ENCODE data around the gene ARID1B. TPM values are rescaled to one million over a fixed set of nuclear protein-coding genes. Genes with fewer than 3 reads are reported as not detected.

The ARID1B gene
- total RNA-seq, 1 donor from 2014 or later = 62.1 TPM

- Mint-ChIP-seq H3K27me3 (ENCODE audit: insufficient read depth, low read depth) (no peaks in the 10 kb centered on the region), H3K9me3 (no peaks in the 10 kb centered on the region), H3K4me3 (no peak overlapping the region), H3K27ac (no peak overlapping the region), H3K4me1 (peaks cover 10% of the 10 kb centered on the region), H3K36me3 (peaks cover 10% of the 10 kb centered on the region)
- Histone ChIP-seq H3K9ac (no peak overlapping the region), H3K4me2 (no peak overlapping the region), H3K36me3 (no peaks in the 10 kb centered on the region), H3K27me3 (no peaks in the 10 kb centered on the region), H3K79me2 (ENCODE audit: low read depth) (no peaks in the 10 kb centered on the region), H3K27ac (no peak overlapping the region), H3K4me1 (peaks cover 20% of the 10 kb centered on the region), H3K9me3 (ENCODE audit: low read depth) (no peaks in the 10 kb centered on the region), H3K4me3 (no peak overlapping the region), H4K20me1 (ENCODE audit: low read depth) (peaks cover 8% of the 10 kb centered on the region), H2AFZ (replicated peaks) (no peak overlapping the region), H3F3A (ENCODE audit: low read depth) (peaks cover 13% of the 10 kb centered on the region)
- no peak for TF ChIP-seq CTCF (IDR thresholded peaks at IDR 0.05)
- no peak for TF ChIP-seq EZH2 (IDR thresholded peaks at IDR 0.05)
- no peak for TF ChIP-seq EZH2phosphoT487 (IDR thresholded peaks at IDR 0.05)
- DNase-seq (ENCODE audit: low spot score) = no peak
Observed at GRCh38 chr6:157167837-157168236, 390.7 kb downstream of the ARID1B start.

DNA sequence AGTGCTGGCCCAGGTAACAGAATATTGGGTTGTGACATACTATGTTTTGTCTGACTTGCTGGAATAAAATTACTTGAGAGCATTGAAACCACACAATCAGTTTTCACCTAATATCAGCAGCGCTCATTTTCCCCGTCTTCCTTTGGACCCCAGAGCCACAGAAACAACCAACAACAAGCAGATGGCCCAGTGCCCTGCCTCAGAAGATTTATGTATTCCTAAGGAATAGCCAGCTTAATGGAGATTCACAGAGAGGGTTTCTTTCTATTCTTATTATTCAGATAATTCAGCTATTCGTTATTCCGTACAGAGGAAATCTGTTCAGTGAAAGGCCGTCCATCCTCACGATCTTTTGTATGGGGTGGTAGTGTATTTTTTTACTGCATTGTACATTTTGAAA is 391.3 kb downstream of the ARID1B start:
- Histone ChIP-seq H3K9ac (no peak overlapping the region), H3K9me3 (ENCODE audit: low read depth) (no peaks in the 10 kb centered on the region), H3K79me2 (ENCODE audit: low read depth) (no peaks in the 10 kb centered on the region), H3K4me1 (peaks cover 17% of the 10 kb centered on the region), H4K20me1 (ENCODE audit: low read depth) (peaks cover 8% of the 10 kb centered on the region), H3K36me3 (no peaks in the 10 kb centered on the region), H3K4me2 (no peak overlapping the region), H3K27ac (no peak overlapping the region), H3K27me3 (no peaks in the 10 kb centered on the region), H2AFZ (replicated peaks) (no peak overlapping the region), H3K4me3 (no peak overlapping the region), H3F3A (ENCODE audit: low read depth) (peaks cover 9% of the 10 kb centered on the region)
- Mint-ChIP-seq H3K27ac (no peak overlapping the region), H3K27me3 (ENCODE audit: insufficient read depth, low read depth) (no peaks in the 10 kb centered on the region), H3K4me1 (peaks cover 10% of the 10 kb centered on the region), H3K4me3 (no peak overlapping the region), H3K36me3 (peaks cover 10% of the 10 kb centered on the region), H3K9me3 (no peaks in the 10 kb centered on the region)
- DNase-seq (ENCODE audit: low spot score) = no peak
- TF ChIP-seq CTCF (IDR thresholded peaks at IDR 0.05) (no peak), EZH2phosphoT487 (IDR thresholded peaks at IDR 0.05) (no peak), EZH2 (IDR thresholded peaks at IDR 0.05) (no peak)

DNA sequence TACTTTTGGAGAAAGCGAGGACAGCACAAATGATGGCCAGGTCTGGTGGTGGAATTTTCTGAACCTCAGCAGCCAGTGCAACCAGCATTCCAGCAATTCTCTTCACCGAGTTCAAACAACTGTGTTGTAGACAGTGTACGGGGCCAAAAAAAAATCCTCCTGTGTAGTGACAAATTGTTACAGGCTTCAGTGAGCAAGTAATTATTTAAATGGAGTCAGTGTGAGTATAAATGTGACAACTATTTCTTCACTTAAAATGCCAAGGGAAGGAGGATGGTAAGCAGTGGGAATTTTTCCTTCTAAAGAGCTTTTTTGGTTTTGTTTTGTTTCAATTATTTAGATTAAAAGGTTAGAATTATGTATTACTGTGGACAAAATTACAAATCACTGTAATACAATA is 392.0 kb downstream of the ARID1B start:
- Histone ChIP-seq H3K4me3 (no peak overlapping the region), H3K4me1 (peaks cover 17% of the 10 kb centered on the region), H3K4me2 (no peak overlapping the region), H4K20me1 (ENCODE audit: low read depth) (peaks cover 8% of the 10 kb centered on the region), H3F3A (ENCODE audit: low read depth) (peaks cover 9% of the 10 kb centered on the region), H2AFZ (replicated peaks) (no peak overlapping the region), H3K9me3 (ENCODE audit: low read depth) (no peaks in the 10 kb centered on the region), H3K36me3 (no peaks in the 10 kb centered on the region), H3K9ac (no peak overlapping the region), H3K27ac (no peak overlapping the region), H3K27me3 (no peaks in the 10 kb centered on the region), H3K79me2 (ENCODE audit: low read depth) (no peaks in the 10 kb centered on the region)
- Mint-ChIP-seq H3K27ac (no peak overlapping the region), H3K4me1 (peaks cover 8% of the 10 kb centered on the region), H3K27me3 (ENCODE audit: insufficient read depth, low read depth) (peaks cover 1% of the 10 kb centered on the region), H3K36me3 (peaks cover 9% of the 10 kb centered on the region), H3K9me3 (no peaks in the 10 kb centered on the region), H3K4me3 (no peak overlapping the region)
- DNase-seq (ENCODE audit: low spot score) = no peak
- no peak for TF ChIP-seq EZH2 (IDR thresholded peaks at IDR 0.05)
- TF ChIP-seq EZH2phosphoT487 (IDR thresholded peaks at IDR 0.05) = no peak
- no peak for TF ChIP-seq CTCF (IDR thresholded peaks at IDR 0.05)

Data from neural progenitor cell (in vitro differentiated cells).